K562 (cell line): ENCODE results near the gene RASGEF1C.

Experiments used
- ARID2 ChIP-seq: fragments of 450-650 bp; IDR thresholded peaks from 2 replicates; pipeline ENCODE4 v1.6.1; 2017; ENCODE audit warnings: antibody characterized with exemption, mild to moderate bottlenecking
- ATF7 ChIP-seq: fragments of 450-650 bp; IDR thresholded peaks from 2 replicates; pipeline ENCODE4 v1.7.1; 2014; ENCODE audit warnings: mild to moderate bottlenecking, moderate library complexity
- CHD2 ChIP-seq: IDR thresholded peaks from 2 replicates; pipeline ENCODE4 v1.6.1; 2011; ENCODE audit warnings: low read depth, low read length
- MXI1 ChIP-seq: IDR thresholded peaks from 2 replicates; pipeline ENCODE4 v1.6.1; 2011; ENCODE audit warnings: low read depth, mild to moderate bottlenecking, improper control_type of control experiment, low read length
- PCBP2 ChIP-seq: fragments of 200-400 bp; formaldehyde crosslinking; IDR thresholded peaks from 2 replicates; pipeline ENCODE4 v1.6.1; 2018; ENCODE audit warnings: low read length, low read depth, mild to moderate bottlenecking, moderate library complexity; ENCODE audit not compliant: poor library complexity, severe bottlenecking
- RCOR1 ChIP-seq, 2 experiments: IDR thresholded peaks; 2 replicates each; pipeline ENCODE4 v1.6.1; 2012; ENCODE audit warnings: low read depth in 2 of 2, low read length in 2 of 2, borderline replicate concordance in 1 of 2, improper control_type of control experiment in 1 of 2
- ZNF274 ChIP-seq: IDR thresholded peaks from 2 replicates; pipeline ENCODE4 v1.6.1; 2011; ENCODE audit warnings: low read depth, mild to moderate bottlenecking, low read length, moderate library complexity, borderline replicate concordance
- TF ChIP-seq, protein P1 (sequence below): fragments of 450-650 bp; IDR thresholded peaks from 2 replicates; pipeline ENCODE4 v1.6.1; 2014; ENCODE audit warnings: low read depth, mild to moderate bottlenecking, moderate library complexity, borderline replicate concordance
- TF ChIP-seq, protein P2 (sequence below): IDR thresholded peaks from 2 replicates; pipeline ENCODE4 v1.6.1; 2011; ENCODE audit warnings: borderline replicate concordance, low read depth, mild to moderate bottlenecking, moderate library complexity, low read length; ENCODE audit not compliant: insufficient read depth, poor library complexity, severe bottlenecking
- TF ChIP-seq, protein P3 (sequence below): sonication (generic); formaldehyde crosslinking; IDR thresholded peaks from 2 replicates; pipeline ENCODE4 v1.8.0; 2022; ENCODE audit warnings: mild to moderate bottlenecking, missing genetic modification reagents, borderline replicate concordance
- TF ChIP-seq, protein P4 (sequence below), 3 experiments: IDR thresholded peaks in 2 of 3; conservative IDR thresholded peaks in 1 of 3; 2 replicates each; pipeline ENCODE4 v1.5.1; 2011 to 2012; ENCODE audit warnings: low read length in 3 of 3, mild to moderate bottlenecking in 3 of 3, control low read depth in 2 of 3, improper control_type of control experiment in 1 of 3, inconsistent platforms in 1 of 3, low read depth in 1 of 3, mixed read lengths in 1 of 3, moderate library complexity in 1 of 3; ENCODE audit not compliant: insufficient read depth in 2 of 3

DNA sequence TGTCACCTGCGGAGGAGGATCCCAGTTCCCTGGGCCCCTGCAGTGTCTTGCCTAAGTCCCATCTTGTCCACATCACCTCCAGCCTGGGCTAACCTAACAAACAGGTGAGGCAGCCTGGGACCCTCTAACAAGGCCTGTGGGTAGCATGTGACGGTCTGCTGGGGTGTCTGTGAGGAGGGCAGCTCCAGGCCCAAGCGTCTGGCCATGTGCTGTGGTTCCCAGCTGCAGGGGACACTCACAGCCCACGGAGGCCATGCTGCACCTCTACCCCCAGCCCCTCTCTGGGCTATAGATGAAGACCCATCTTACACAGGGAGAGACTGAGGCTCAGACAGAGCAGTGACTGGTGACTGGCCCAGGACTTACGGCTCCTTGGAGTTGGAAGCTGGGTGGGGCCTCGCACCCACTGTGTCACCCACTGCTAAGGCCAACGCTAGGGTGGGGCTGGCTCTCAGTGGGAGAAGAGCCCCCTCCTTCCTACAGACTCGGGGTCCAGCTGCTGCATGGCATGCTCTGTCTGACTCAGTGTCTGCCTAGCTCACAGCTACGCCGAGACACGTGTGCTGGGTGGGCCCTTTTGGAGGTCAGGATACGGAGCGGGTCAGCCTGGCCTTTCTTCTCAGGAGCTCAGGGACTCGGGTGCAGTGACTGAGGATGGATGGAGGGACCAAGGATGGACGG is 96.7 kb downstream of the RASGEF1C start:
- TF ChIP-seq ARID2 (no peak), RCOR1 (IDR thresholded peaks at IDR 0.05; ENCODE audit: borderline replicate concordance in 1 of 2, low read depth in 2 of 2, low read length in 2 of 2) (no peak), ATF7 (no peak), ZNF274 (no peak), CHD2 (no peak), PCBP2 (no peak), MXI1 (no peak)
- TF ChIP-seq, protein P1, sequence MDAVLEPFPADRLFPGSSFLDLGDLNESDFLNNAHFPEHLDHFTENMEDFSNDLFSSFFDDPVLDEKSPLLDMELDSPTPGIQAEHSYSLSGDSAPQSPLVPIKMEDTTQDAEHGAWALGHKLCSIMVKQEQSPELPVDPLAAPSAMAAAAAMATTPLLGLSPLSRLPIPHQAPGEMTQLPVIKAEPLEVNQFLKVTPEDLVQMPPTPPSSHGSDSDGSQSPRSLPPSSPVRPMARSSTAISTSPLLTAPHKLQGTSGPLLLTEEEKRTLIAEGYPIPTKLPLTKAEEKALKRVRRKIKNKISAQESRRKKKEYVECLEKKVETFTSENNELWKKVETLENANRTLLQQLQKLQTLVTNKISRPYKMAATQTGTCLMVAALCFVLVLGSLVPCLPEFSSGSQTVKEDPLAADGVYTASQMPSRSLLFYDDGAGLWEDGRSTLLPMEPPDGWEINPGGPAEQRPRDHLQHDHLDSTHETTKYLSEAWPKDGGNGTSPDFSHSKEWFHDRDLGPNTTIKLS = no peak
- TF ChIP-seq, protein P2, sequence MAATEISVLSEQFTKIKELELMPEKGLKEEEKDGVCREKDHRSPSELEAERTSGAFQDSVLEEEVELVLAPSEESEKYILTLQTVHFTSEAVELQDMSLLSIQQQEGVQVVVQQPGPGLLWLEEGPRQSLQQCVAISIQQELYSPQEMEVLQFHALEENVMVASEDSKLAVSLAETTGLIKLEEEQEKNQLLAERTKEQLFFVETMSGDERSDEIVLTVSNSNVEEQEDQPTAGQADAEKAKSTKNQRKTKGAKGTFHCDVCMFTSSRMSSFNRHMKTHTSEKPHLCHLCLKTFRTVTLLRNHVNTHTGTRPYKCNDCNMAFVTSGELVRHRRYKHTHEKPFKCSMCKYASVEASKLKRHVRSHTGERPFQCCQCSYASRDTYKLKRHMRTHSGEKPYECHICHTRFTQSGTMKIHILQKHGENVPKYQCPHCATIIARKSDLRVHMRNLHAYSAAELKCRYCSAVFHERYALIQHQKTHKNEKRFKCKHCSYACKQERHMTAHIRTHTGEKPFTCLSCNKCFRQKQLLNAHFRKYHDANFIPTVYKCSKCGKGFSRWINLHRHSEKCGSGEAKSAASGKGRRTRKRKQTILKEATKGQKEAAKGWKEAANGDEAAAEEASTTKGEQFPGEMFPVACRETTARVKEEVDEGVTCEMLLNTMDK = no peak
- TF ChIP-seq, protein P3, sequence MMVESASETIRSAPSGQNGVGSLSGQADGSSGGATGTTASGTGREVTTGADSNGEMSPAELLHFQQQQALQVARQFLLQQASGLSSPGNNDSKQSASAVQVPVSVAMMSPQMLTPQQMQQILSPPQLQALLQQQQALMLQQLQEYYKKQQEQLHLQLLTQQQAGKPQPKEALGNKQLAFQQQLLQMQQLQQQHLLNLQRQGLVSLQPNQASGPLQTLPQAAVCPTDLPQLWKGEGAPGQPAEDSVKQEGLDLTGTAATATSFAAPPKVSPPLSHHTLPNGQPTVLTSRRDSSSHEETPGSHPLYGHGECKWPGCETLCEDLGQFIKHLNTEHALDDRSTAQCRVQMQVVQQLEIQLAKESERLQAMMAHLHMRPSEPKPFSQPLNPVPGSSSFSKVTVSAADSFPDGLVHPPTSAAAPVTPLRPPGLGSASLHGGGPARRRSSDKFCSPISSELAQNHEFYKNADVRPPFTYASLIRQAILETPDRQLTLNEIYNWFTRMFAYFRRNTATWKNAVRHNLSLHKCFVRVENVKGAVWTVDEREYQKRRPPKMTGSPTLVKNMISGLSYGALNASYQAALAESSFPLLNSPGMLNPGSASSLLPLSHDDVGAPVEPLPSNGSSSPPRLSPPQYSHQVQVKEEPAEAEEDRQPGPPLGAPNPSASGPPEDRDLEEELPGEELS = no peak
- TF ChIP-seq, protein P4, sequence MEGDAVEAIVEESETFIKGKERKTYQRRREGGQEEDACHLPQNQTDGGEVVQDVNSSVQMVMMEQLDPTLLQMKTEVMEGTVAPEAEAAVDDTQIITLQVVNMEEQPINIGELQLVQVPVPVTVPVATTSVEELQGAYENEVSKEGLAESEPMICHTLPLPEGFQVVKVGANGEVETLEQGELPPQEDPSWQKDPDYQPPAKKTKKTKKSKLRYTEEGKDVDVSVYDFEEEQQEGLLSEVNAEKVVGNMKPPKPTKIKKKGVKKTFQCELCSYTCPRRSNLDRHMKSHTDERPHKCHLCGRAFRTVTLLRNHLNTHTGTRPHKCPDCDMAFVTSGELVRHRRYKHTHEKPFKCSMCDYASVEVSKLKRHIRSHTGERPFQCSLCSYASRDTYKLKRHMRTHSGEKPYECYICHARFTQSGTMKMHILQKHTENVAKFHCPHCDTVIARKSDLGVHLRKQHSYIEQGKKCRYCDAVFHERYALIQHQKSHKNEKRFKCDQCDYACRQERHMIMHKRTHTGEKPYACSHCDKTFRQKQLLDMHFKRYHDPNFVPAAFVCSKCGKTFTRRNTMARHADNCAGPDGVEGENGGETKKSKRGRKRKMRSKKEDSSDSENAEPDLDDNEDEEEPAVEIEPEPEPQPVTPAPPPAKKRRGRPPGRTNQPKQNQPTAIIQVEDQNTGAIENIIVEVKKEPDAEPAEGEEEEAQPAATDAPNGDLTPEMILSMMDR (IDR thresholded peaks at IDR 0.05 in 2 of 3, conservative IDR thresholded peaks at IDR 0.05 in 1 of 3; ENCODE audit: insufficient read depth in 2 of 3, low read depth in 1 of 3, low read length in 3 of 3) = no peak
